Measurements from ENCODE around the gene RAB33A. TPM values are rescaled to one million over a fixed set of nuclear protein-coding genes. Genes with fewer than 3 reads are reported as not detected.
"Not testable (repeated sequence)": the region's sequence is repeated elsewhere in the genome, so short reads cannot be mapped to it uniquely, and the experiment has no call there.

RAB33A gene
- total RNA-seq, 4 donors from 2014 or later, result 0.79 to 6.2 (median 0.82) TPM; not detected in 1

DNA sequence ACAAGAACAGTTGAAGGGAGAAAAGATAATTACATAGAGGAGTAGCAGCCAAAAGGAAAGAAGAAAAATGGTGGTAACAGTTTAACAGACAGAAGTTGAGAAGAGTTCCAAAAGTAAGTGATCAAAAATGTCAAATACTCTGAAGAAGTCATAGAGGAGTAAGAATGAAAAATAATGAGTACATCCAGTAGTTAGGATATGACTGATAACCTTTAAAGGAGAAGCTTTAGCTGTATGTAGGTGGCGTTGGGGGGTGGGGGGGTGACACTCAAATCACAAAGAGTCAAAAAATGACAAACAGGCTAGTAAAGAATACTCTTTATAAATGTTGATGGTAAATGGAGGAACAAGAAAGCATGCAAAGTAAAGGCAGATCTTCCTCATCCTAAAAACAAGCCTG lies 40.6 kb downstream of the RAB33A start:
- H3K4me1 ChIP-seq, result no peaks in the 10 kb centered on the region
- 52 to 80% methylated on average over 1 of the region's 1 CpG for WGBS, 2 donors (ENCODE audit: low coverage in 1 of 2)
- no peaks in the 10 kb centered on the region for H3K36me3 ChIP-seq
- intact Hi-C loops (cut with DNase I; ENCODE audit: low total_unique reads) (no loop called here), in situ Hi-C loops (cut with MboI; ENCODE audit: low pct_ligation_motif_present in 1 of 4, low pct_unique_long_range_greater_than_20kb in 1 of 4, low sequenced_read_pairs in 3 of 4) (no loop called here)
- no peaks in the 10 kb centered on the region for H3K27me3 ChIP-seq
- no peak for TF ChIP-seq POLR2A (IDR thresholded peaks at IDR 0.05)
- no peak overlapping the region for H3K4me3 ChIP-seq
- DNase-seq, result no peak
- no peaks in the 10 kb centered on the region for H3K9me3 ChIP-seq
- no peak overlapping the region for H3K27ac ChIP-seq

DNA sequence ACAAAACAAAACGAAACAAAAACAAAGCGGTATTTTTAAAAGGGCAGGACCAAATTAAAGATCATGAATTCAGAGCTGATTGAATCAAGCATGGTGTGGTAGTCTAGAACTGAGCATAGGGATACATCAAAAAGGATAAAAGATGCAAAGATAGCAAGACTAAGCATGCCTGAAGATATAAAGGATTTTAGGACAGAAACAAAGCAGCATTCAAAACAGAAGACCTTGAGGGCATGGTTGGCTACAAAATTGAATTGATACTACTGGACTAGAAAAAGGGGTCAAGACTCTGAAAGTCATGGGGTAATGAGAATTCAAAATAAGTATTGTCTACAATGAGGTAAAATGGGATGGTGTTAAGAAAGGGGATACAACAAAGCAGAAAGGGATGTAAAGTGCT lies 41.6 kb downstream of the RAB33A start:
- no peak for DNase-seq
- H3K27me3 ChIP-seq, result no peaks in the 10 kb centered on the region
- H3K4me3 ChIP-seq, result no peak overlapping the region
- H3K9me3 ChIP-seq, result no peaks in the 10 kb centered on the region
- H3K4me1 ChIP-seq, result no peaks in the 10 kb centered on the region
- WGBS, 2 donors (ENCODE audit: low coverage in 1 of 2), result 80 to 93% methylated on average over 2 of the region's 2 CpGs
- H3K36me3 ChIP-seq, result no peaks in the 10 kb centered on the region
- in situ Hi-C loops (cut with MboI; ENCODE audit: low pct_ligation_motif_present in 1 of 4, low pct_unique_long_range_greater_than_20kb in 1 of 4, low sequenced_read_pairs in 3 of 4), result no loop called here
- intact Hi-C loops (cut with DNase I; ENCODE audit: low total_unique reads), result no loop called here
- TF ChIP-seq, protein P1, sequence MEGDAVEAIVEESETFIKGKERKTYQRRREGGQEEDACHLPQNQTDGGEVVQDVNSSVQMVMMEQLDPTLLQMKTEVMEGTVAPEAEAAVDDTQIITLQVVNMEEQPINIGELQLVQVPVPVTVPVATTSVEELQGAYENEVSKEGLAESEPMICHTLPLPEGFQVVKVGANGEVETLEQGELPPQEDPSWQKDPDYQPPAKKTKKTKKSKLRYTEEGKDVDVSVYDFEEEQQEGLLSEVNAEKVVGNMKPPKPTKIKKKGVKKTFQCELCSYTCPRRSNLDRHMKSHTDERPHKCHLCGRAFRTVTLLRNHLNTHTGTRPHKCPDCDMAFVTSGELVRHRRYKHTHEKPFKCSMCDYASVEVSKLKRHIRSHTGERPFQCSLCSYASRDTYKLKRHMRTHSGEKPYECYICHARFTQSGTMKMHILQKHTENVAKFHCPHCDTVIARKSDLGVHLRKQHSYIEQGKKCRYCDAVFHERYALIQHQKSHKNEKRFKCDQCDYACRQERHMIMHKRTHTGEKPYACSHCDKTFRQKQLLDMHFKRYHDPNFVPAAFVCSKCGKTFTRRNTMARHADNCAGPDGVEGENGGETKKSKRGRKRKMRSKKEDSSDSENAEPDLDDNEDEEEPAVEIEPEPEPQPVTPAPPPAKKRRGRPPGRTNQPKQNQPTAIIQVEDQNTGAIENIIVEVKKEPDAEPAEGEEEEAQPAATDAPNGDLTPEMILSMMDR (IDR thresholded peaks at IDR 0.05), result no peak
- no peak for TF ChIP-seq EP300 (IDR thresholded peaks at IDR 0.05; ENCODE audit: low read depth)
- TF ChIP-seq POLR2AphosphoS5 (IDR thresholded peaks at IDR 0.05), result no peak
- no peak for TF ChIP-seq POLR2A (IDR thresholded peaks at IDR 0.05)
- H3K27ac ChIP-seq, result no peak overlapping the region

- Histone ChIP-seq H3K4me3 (no peak overlapping the region), H3K36me3 (no peaks in the 10 kb centered on the region), H3K27me3 (no peaks in the 10 kb centered on the region), H3K9me3 (no peaks in the 10 kb centered on the region), H3K27ac (no peak overlapping the region), H3K4me1 (no peaks in the 10 kb centered on the region)
- TF ChIP-seq, protein P1 (IDR thresholded peaks at IDR 0.05), result no peak
- TF ChIP-seq EP300 (IDR thresholded peaks at IDR 0.05; ENCODE audit: low read depth), result no peak
- intact Hi-C loops (cut with DNase I; ENCODE audit: low total_unique reads), result no loop called here
- DNase-seq, result no peak
- in situ Hi-C loops (cut with MboI; ENCODE audit: low pct_ligation_motif_present in 1 of 4, low pct_unique_long_range_greater_than_20kb in 1 of 4, low sequenced_read_pairs in 3 of 4), result no loop called here
- 67 to 100% methylated on average over 1 to 4 of the region's 4 CpGs for WGBS, 2 donors (ENCODE audit: low coverage in 1 of 2)
These were observed 44.6 kb downstream of the RAB33A start for GRCh38 chrX:130216320-130216719.

- 82% methylated on average over 2 of the region's 2 CpGs; no CpG with 5 or more reads in 1 of the 2 donors for WGBS, 2 donors (ENCODE audit: low coverage in 1 of 2)
- in situ Hi-C loops (cut with MboI; ENCODE audit: low pct_ligation_motif_present in 1 of 4, low pct_unique_long_range_greater_than_20kb in 1 of 4, low sequenced_read_pairs in 3 of 4), result no loop called here
- no peak for DNase-seq
These were observed 53.0 kb downstream of the RAB33A start for GRCh38 chrX:130224810-130225209.

GRCh38 chrX:130228871-130229270 lies 57.1 kb downstream of the RAB33A start:
- intact Hi-C loops (cut with DNase I; ENCODE audit: low total_unique reads) (no loop called here), in situ Hi-C loops (cut with MboI; ENCODE audit: low pct_ligation_motif_present in 1 of 4, low pct_unique_long_range_greater_than_20kb in 1 of 4, low sequenced_read_pairs in 3 of 4) (no loop called here)
- H3K4me3 ChIP-seq, result no peak overlapping the region
- no peaks in the 10 kb centered on the region for H3K36me3 ChIP-seq
- H3K27me3 ChIP-seq, result no peaks in the 10 kb centered on the region
- no peak overlapping the region for H3K27ac ChIP-seq
- TF ChIP-seq POLR2AphosphoS5 (IDR thresholded peaks at IDR 0.05) (no peak), POLR2A (IDR thresholded peaks at IDR 0.05) (no peak), EP300 (IDR thresholded peaks at IDR 0.05; ENCODE audit: low read depth) (no peak)
- TF ChIP-seq, protein P1 (IDR thresholded peaks at IDR 0.05), result no peak
- WGBS, 2 donors (ENCODE audit: low coverage in 1 of 2), result 70 to 79% methylated on average over 2 of the region's 2 CpGs
- no peaks in the 10 kb centered on the region for H3K4me1 ChIP-seq
- no peak for DNase-seq
- no peaks in the 10 kb centered on the region for H3K9me3 ChIP-seq

More at GRCh38 chrX:130224810-130225209, 53.0 kb downstream of the RAB33A start:
- Histone ChIP-seq H3K27me3 (no peaks in the 10 kb centered on the region), H3K4me3 (no peak overlapping the region), H3K4me1 (no peaks in the 10 kb centered on the region), H3K9me3 (no peaks in the 10 kb centered on the region), H3K36me3 (no peaks in the 10 kb centered on the region), H3K27ac (no peak overlapping the region)
- TF ChIP-seq POLR2AphosphoS5 (IDR thresholded peaks at IDR 0.05) (no peak), POLR2A (IDR thresholded peaks at IDR 0.05) (no peak), EP300 (IDR thresholded peaks at IDR 0.05; ENCODE audit: low read depth) (no peak)
- TF ChIP-seq, protein P1 (IDR thresholded peaks at IDR 0.05), result no peak
- intact Hi-C loops (cut with DNase I; ENCODE audit: low total_unique reads), result no loop called here

DNA sequence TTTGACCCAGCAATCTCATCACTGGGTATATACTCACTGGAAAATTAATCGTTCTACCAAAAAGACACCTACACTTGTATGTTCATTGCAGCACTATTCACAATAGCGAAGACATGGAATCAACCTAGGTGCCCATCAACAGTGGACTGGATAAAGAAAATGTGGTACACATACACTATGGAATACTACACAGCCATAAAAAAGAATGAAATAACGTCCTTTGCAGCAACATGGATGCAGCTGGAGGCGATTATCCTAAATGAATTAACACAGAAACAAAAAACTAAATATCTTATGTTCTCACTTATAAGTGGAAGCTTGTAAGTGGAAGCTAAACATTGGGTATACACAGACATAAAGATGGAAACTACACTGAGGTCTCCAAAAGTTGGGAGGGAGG lies 59.4 kb downstream of the RAB33A start:
- DNase-seq; H3K9me3 ChIP-seq; intact Hi-C loops (cut with DNase I; ENCODE audit: low total_unique reads); H3K36me3 ChIP-seq; H3K4me3 ChIP-seq; H3K4me1 ChIP-seq; in situ Hi-C loops (cut with MboI; ENCODE audit: low pct_ligation_motif_present in 1 of 4, low pct_unique_long_range_greater_than_20kb in 1 of 4, low sequenced_read_pairs in 3 of 4); H3K27ac ChIP-seq; H3K27me3 ChIP-seq: not testable (repeated sequence)
- WGBS, 2 donors (ENCODE audit: low coverage in 1 of 2), result 85 to 100% methylated on average over 4 of the region's 4 CpGs
